ENCODE measurements around the gene POLR2J.

The POLR2J gene

GRCh38 chr7:102450242-102450641, 28.5 kb downstream of the POLR2J start:
- peaks cover 0 to 14% of the 10 kb centered on the region in 2 experiments; a peak in 1 of 3 replicates for H3K36me3 ChIP-seq (ENCODE audit: control insufficient read depth in 2 of 2, insufficient read depth in 1 of 2, low read length in 2 of 2)
- ChIA-PET CTCF (no interaction called here), POLR2A (interaction anchor here (1.2 kb wide), 1 partner anchor 10 kb away, joined by 4 read pairs; no protein-coding TSS in a partner anchor)
- no peak overlapping the region for H3K4me3 ChIP-seq (ENCODE audit: low read depth, low read length)
- H3K27ac ChIP-seq (ENCODE audit: extremely low read depth, low read depth, low read length) = no peak overlapping the region
- TF ChIP-seq CTCF (tag by site-specific recombination; IDR thresholded peaks at IDR 0.05) (peak; percentile 37; the same call in 1 of the 2 replicates), ZEB2 (tag by site-specific recombination; IDR thresholded peaks at IDR 0.05) (no peak), EGR2 (tag by site-specific recombination; IDR thresholded peaks at IDR 0.05; ENCODE audit: low read depth) (peak; percentile 59; the same call in 1 of the 2 replicates), ZBTB17 (tag by site-specific recombination; IDR thresholded peaks at IDR 0.05) (no peak), SP2 (tag by site-specific recombination; IDR thresholded peaks at IDR 0.05) (no peak), SCRT1 (tag by site-specific recombination; IDR thresholded peaks at IDR 0.05; ENCODE audit: borderline replicate concordance) (no peak), AEBP2 (tag by site-specific recombination; IDR thresholded peaks at IDR 0.05; ENCODE audit: borderline replicate concordance) (no peak), ZNF416 (tag by site-specific recombination; IDR thresholded peaks at IDR 0.05) (no peak), KLF9 (tag by site-specific recombination; IDR thresholded peaks at IDR 0.05; ENCODE audit: low read depth) (no peak), ZNF354C (tag by site-specific recombination; IDR thresholded peaks at IDR 0.05; ENCODE audit: borderline replicate concordance, low read depth) (no peak), ZFHX2 (tag by site-specific recombination; conservative IDR thresholded peaks at IDR 0.05) (peak; percentile 46), ZNF221 (tag by site-specific recombination; IDR thresholded peaks at IDR 0.05; ENCODE audit: borderline replicate concordance) (no peak), ZNF146 (tag by site-specific recombination; IDR thresholded peaks at IDR 0.05) (no peak), ZFP37 (tag by site-specific recombination; IDR thresholded peaks at IDR 0.05) (no peak)
- no peaks in the 10 kb centered on the region for H3K9me3 ChIP-seq (ENCODE audit: control insufficient read depth, insufficient read depth, low read depth, low read length)
- no peaks in the 10 kb centered on the region for H3K4me1 ChIP-seq (ENCODE audit: control insufficient read depth, insufficient read depth, low read length)

GRCh38 chr7:102449136-102449535, 29.6 kb downstream of the POLR2J start:
- no peaks in the 10 kb centered on the region for H3K4me1 ChIP-seq (ENCODE audit: control insufficient read depth, insufficient read depth, low read length)
- H3K36me3 ChIP-seq (ENCODE audit: control insufficient read depth in 2 of 2, insufficient read depth in 1 of 2, low read length in 2 of 2) = peaks cover 0 to 18% of the 10 kb centered on the region in 2 experiments; a peak in 1 of 3 replicates
- H3K9me3 ChIP-seq (ENCODE audit: control insufficient read depth, insufficient read depth, low read depth, low read length) = no peaks in the 10 kb centered on the region
- POLR2A ChIA-PET = no interaction called here
- CTCF ChIA-PET = interaction anchor here (0.7 kb wide), 2 partner anchors 37 to 42 kb away, joined by 3 read pairs; no protein-coding TSS in a partner anchor
- no peak overlapping the region for H3K4me3 ChIP-seq (ENCODE audit: low read depth, low read length)
- H3K27ac ChIP-seq (ENCODE audit: extremely low read depth, low read depth, low read length) = no peak overlapping the region
- TF ChIP-seq ZNF23 (tag by site-specific recombination; IDR thresholded peaks at IDR 0.05; ENCODE audit: borderline replicate concordance) (no peak), ZNF121 (tag by site-specific recombination; IDR thresholded peaks at IDR 0.05) (0 out of 2 replicates have a peak, but pooled peaks have one; percentile 22)

- TF ChIP-seq ZFP3 (tag by site-specific recombination; IDR thresholded peaks at IDR 0.05; ENCODE audit: low read depth) (no peak), ZNF341 (tag by site-specific recombination; IDR thresholded peaks at IDR 0.05; ENCODE audit: low read depth) (no peak), ZNF280D (tag by site-specific recombination; IDR thresholded peaks at IDR 0.05) (no peak), GLIS2 (tag by site-specific recombination; IDR thresholded peaks at IDR 0.05) (no peak; the same call in 1 of the 2 replicates)
- ChIA-PET CTCF (no interaction called here), POLR2A (interaction anchor here (1.1 kb wide), 1 partner anchor 10 kb away, joined by 3 read pairs; no protein-coding TSS in a partner anchor)
- Histone ChIP-seq H3K4me1 (ENCODE audit: control insufficient read depth, insufficient read depth, low read length) (no peaks in the 10 kb centered on the region), H3K36me3 (ENCODE audit: control insufficient read depth in 2 of 2, insufficient read depth in 1 of 2, low read length in 2 of 2) (peaks cover 0 to 18% of the 10 kb centered on the region in 2 experiments; a peak in 2 of 3 replicates), H3K27ac (ENCODE audit: extremely low read depth, low read depth, low read length) (no peak overlapping the region), H3K9me3 (ENCODE audit: control insufficient read depth, insufficient read depth, low read depth, low read length) (no peaks in the 10 kb centered on the region), H3K4me3 (ENCODE audit: low read depth, low read length) (no peak overlapping the region)
Observed at GRCh38 chr7:102447311-102447710, 31.4 kb downstream of the POLR2J start.

All from HEK293 (cell line).